Trophoblast cell (in vitro differentiated cells and primary cell): ENCODE measurements around the gene SUFU.

Experiments
- DNase-seq, 2 donors: peaks; one replicate each; pipeline ENCODE4 v3.0.0-alpha.2; 2016
- H2AFZ ChIP-seq: 2 replicates; pipeline ENCODE4 v1.6.1; 2013; ENCODE audit warnings: low read length, moderate library complexity, mild to moderate bottlenecking; ENCODE audit not compliant: insufficient read depth, poor library complexity
- H2AK5ac ChIP-seq: 2 replicates; pipeline ENCODE4 v1.6.1; 2013; ENCODE audit warnings: mild to moderate bottlenecking, low read length
- H2BK120ac ChIP-seq: 2 replicates; pipeline ENCODE4 v1.6.1; 2013; ENCODE audit warnings: low read length, mild to moderate bottlenecking, moderate library complexity; ENCODE audit not compliant: insufficient read depth, poor library complexity
- H2BK12ac ChIP-seq: 2 replicates; pipeline ENCODE4 v1.6.1; 2013; ENCODE audit warnings: mild to moderate bottlenecking, low read length, moderate library complexity
- H2BK5ac ChIP-seq: 2 replicates; pipeline ENCODE4 v1.6.1; 2013; ENCODE audit warnings: low read length, low read depth, moderate library complexity, mild to moderate bottlenecking; ENCODE audit not compliant: poor library complexity
- H3K14ac ChIP-seq: 2 replicates; pipeline ENCODE4 v1.6.1; 2013; ENCODE audit warnings: mild to moderate bottlenecking, low read length
- H3K18ac ChIP-seq: 2 replicates; pipeline ENCODE4 v1.6.1; 2013; ENCODE audit warnings: mild to moderate bottlenecking, low read length
- H3K23ac ChIP-seq: 2 replicates; pipeline ENCODE4 v1.6.1; 2013; ENCODE audit warnings: low read length
- H3K27ac ChIP-seq: 2 replicates; pipeline ENCODE4 v1.5.1; 2013; ENCODE audit warnings: low read depth, mild to moderate bottlenecking, inconsistent platforms, low read length, moderate library complexity
- H3K27me3 ChIP-seq: 2 replicates; pipeline ENCODE4 v1.6.1; 2013; ENCODE audit warnings: inconsistent platforms, mild to moderate bottlenecking, low read length, moderate library complexity; ENCODE audit not compliant: insufficient read depth
- H3K36me3 ChIP-seq, 2 experiments: 1 replicate in 1 of 2; 2 replicates in 1 of 2; pipeline ENCODE4 v1.6.1; 2013; ENCODE audit warnings: low read length in 2 of 2, mild to moderate bottlenecking in 2 of 2, moderate library complexity in 1 of 2; ENCODE audit not compliant: insufficient read depth in 2 of 2, control insufficient read depth in 1 of 2
- H3K4ac ChIP-seq: 2 replicates; pipeline ENCODE4 v1.6.1; 2013; ENCODE audit warnings: low read depth, mild to moderate bottlenecking, low read length, moderate library complexity
- H3K4me1 ChIP-seq, 2 experiments: 1 replicate in 1 of 2; 2 replicates in 1 of 2; pipeline ENCODE4 v1.6.1; 2013; ENCODE audit warnings: low read length in 2 of 2, mild to moderate bottlenecking in 2 of 2, moderate library complexity in 1 of 2; ENCODE audit not compliant: insufficient read depth in 2 of 2, control insufficient read depth in 1 of 2
- H3K4me2 ChIP-seq: 2 replicates; pipeline ENCODE4 v1.6.1; 2013; ENCODE audit warnings: inconsistent platforms, mild to moderate bottlenecking, low read length, moderate library complexity
- H3K4me3 ChIP-seq: 2 replicates; pipeline ENCODE4 v1.5.1; 2013; ENCODE audit warnings: mild to moderate bottlenecking, low read depth, low read length, inconsistent platforms
- H3K79me1 ChIP-seq: one replicate; pipeline ENCODE4 v1.6.1; 2013; ENCODE audit warnings: low read length
- H3K79me2 ChIP-seq: 2 replicates; pipeline ENCODE4 v1.6.1; 2013; ENCODE audit warnings: low read length, mild to moderate bottlenecking; ENCODE audit not compliant: control insufficient read depth, insufficient read depth, poor library complexity
- H3K9ac ChIP-seq: 2 replicates; pipeline ENCODE4 v1.6.1; 2013; ENCODE audit warnings: mild to moderate bottlenecking, low read length
- H3K9me3 ChIP-seq: 2 replicates; pipeline ENCODE4 v1.6.1; 2013; ENCODE audit warnings: low read depth, mild to moderate bottlenecking, control low read depth, inconsistent platforms, low read length; ENCODE audit not compliant: insufficient read depth
- H4K12ac ChIP-seq: 2 replicates; pipeline ENCODE4 v1.6.1; 2013; ENCODE audit warnings: low read depth, mild to moderate bottlenecking, low read length, moderate library complexity
- H4K8ac ChIP-seq: 2 replicates; pipeline ENCODE4 v1.6.1; 2013; ENCODE audit warnings: low read depth, mild to moderate bottlenecking, low read length, moderate library complexity
- H4K91ac ChIP-seq: one replicate; pipeline ENCODE4 v1.6.1; 2013; ENCODE audit warnings: low read depth, mild to moderate bottlenecking, low read length, moderate library complexity
- WGBS: extraction: QIAGEN DNeasy Blood & Tissue Kit; methylation state at CpG from one replicate; pipeline ENCODE4 v1.1.7; 2013; ENCODE audit warnings: missing lambda C conversion rate; ENCODE audit not compliant: insufficient read length, insufficient coverage; ENCODE audit errors: extremely low coverage; 5-methylcytosine and 5-hydroxymethylcytosine counted together

Gene SUFU

GRCh38 chr10:102604439-102604841 is 100.7 kb downstream of the SUFU start:
- peaks cover 15 to 24% of the 10 kb centered on the region in 2 experiments for H3K4me1 ChIP-seq
- no peaks in the 10 kb centered on the region for H3K9me3 ChIP-seq
- H4K8ac ChIP-seq: no peak overlapping the region
- H3K4me3 ChIP-seq: no peak overlapping the region
- no peak overlapping the region for H2AK5ac ChIP-seq
- no peaks in the 10 kb centered on the region for H3K79me2 ChIP-seq
- no peak overlapping the region for H3K14ac ChIP-seq
- no peak overlapping the region for H2BK120ac ChIP-seq
- H3K36me3 ChIP-seq: peaks cover 25 to 30% of the 10 kb centered on the region in 2 experiments
- peaks cover 5% of the 10 kb centered on the region for H3K79me1 ChIP-seq
- WGBS: no CpG with 5 or more reads among the region's 6 CpGs
- H3K18ac ChIP-seq: no peak overlapping the region
- H3K23ac ChIP-seq: no peak overlapping the region
- no peak overlapping the region for H2BK5ac ChIP-seq
- no peaks in the 10 kb centered on the region for H3K27me3 ChIP-seq
- peak overlapping the region; percentile 52 for H4K91ac ChIP-seq
- H2BK12ac ChIP-seq: no peak overlapping the region
- no peak overlapping the region for H3K9ac ChIP-seq
- peak overlapping the region; percentile 14 for H3K4me2 ChIP-seq
- no peak overlapping the region for H4K12ac ChIP-seq
- H3K27ac ChIP-seq: peak overlapping the region; percentile 68
- no peak overlapping the region for H3K4ac ChIP-seq
- H2AFZ ChIP-seq: no peak overlapping the region
- DNase-seq: peak in 1 of 2 donors; percentile 9

GRCh38 chr10:102605712-102606111 is 101.9 kb downstream of the SUFU start:
- H4K91ac ChIP-seq: peak overlapping the region; percentile 27
- no peaks in the 10 kb centered on the region for H3K9me3 ChIP-seq
- peak overlapping the region; percentile 15 for H2BK12ac ChIP-seq
- H3K27ac ChIP-seq: no peak overlapping the region
- no peak overlapping the region for H3K18ac ChIP-seq
- H2AK5ac ChIP-seq: peak overlapping the region; percentile 24
- peaks cover 20 to 24% of the 10 kb centered on the region in 2 experiments for H3K36me3 ChIP-seq
- no peak overlapping the region for H3K9ac ChIP-seq
- DNase-seq: no peak
- H3K14ac ChIP-seq: peak overlapping the region; percentile 26
- H3K4me2 ChIP-seq: no peak overlapping the region
- no peak overlapping the region for H3K4me3 ChIP-seq
- H3K23ac ChIP-seq: no peak overlapping the region
- no peak overlapping the region for H4K8ac ChIP-seq
- no peak overlapping the region for H2BK5ac ChIP-seq
- H3K79me1 ChIP-seq: peaks cover 3% of the 10 kb centered on the region
- no peaks in the 10 kb centered on the region for H3K27me3 ChIP-seq
- H2AFZ ChIP-seq: no peak overlapping the region
- no peak overlapping the region for H2BK120ac ChIP-seq
- no peak overlapping the region for H3K4ac ChIP-seq
- no peaks in the 10 kb centered on the region for H3K79me2 ChIP-seq
- H3K4me1 ChIP-seq: peaks cover 11 to 21% of the 10 kb centered on the region in 2 experiments
- WGBS: no CpG with 5 or more reads among the region's 5 CpGs
- H4K12ac ChIP-seq: no peak overlapping the region

- peaks cover 11% of the 10 kb centered on the region for H3K79me1 ChIP-seq
- H2AK5ac ChIP-seq: no peak overlapping the region
- no peak overlapping the region for H3K14ac ChIP-seq
- no CpG with 5 or more reads among the region's 2 CpGs for WGBS
- H3K27ac ChIP-seq: no peak overlapping the region
- no peak overlapping the region for H3K23ac ChIP-seq
- H3K9me3 ChIP-seq: no peaks in the 10 kb centered on the region
- no peak overlapping the region for H4K8ac ChIP-seq
- no peak overlapping the region for H2BK12ac ChIP-seq
- no peaks in the 10 kb centered on the region for H3K27me3 ChIP-seq
- H3K18ac ChIP-seq: no peak overlapping the region
- DNase-seq: no peak
- H3K79me2 ChIP-seq: peaks cover 3% of the 10 kb centered on the region
- no peak overlapping the region for H3K4me2 ChIP-seq
- H3K9ac ChIP-seq: no peak overlapping the region
- H4K91ac ChIP-seq: no peak overlapping the region
- no peak overlapping the region for H2AFZ ChIP-seq
- H3K4ac ChIP-seq: no peak overlapping the region
- no peak overlapping the region for H2BK120ac ChIP-seq
- no peak overlapping the region for H2BK5ac ChIP-seq
- peaks cover 10 to 15% of the 10 kb centered on the region in 2 experiments for H3K36me3 ChIP-seq
- H4K12ac ChIP-seq: no peak overlapping the region
- no peak overlapping the region for H3K4me3 ChIP-seq
- H3K4me1 ChIP-seq: peaks cover 22 to 38% of the 10 kb centered on the region in 2 experiments
These were observed 104.7 kb downstream of the SUFU start for GRCh38 chr10:102608487-102608886.

GRCh38 chr10:102610441-102610887 is 106.7 kb downstream of the SUFU start:
- no peak overlapping the region for H3K14ac ChIP-seq

More at GRCh38 chr10:102610441-102610887, 106.7 kb downstream of the SUFU start:
- H2AFZ ChIP-seq: no peak overlapping the region
- no peak overlapping the region for H4K91ac ChIP-seq
- no peak overlapping the region for H3K4me3 ChIP-seq
- WGBS: no CpG with 5 or more reads among the region's 10 CpGs
- no peak overlapping the region for H2AK5ac ChIP-seq
- peaks cover 13 to 18% of the 10 kb centered on the region in 2 experiments for H3K36me3 ChIP-seq
- H3K79me1 ChIP-seq: peaks cover 10% of the 10 kb centered on the region
- no peak overlapping the region for H3K9ac ChIP-seq
- H3K23ac ChIP-seq: no peak overlapping the region
- H3K79me2 ChIP-seq: peaks cover 3% of the 10 kb centered on the region
- H3K4ac ChIP-seq: no peak overlapping the region
- no peaks in the 10 kb centered on the region for H3K27me3 ChIP-seq
- no peak overlapping the region for H2BK120ac ChIP-seq
- H3K18ac ChIP-seq: no peak overlapping the region
- no peak overlapping the region for H4K8ac ChIP-seq
- no peak overlapping the region for H2BK12ac ChIP-seq
- H3K9me3 ChIP-seq: no peaks in the 10 kb centered on the region
- no peak overlapping the region for H3K4me2 ChIP-seq
- no peak overlapping the region for H4K12ac ChIP-seq
- no peak overlapping the region for H3K27ac ChIP-seq
- DNase-seq: no peak
- H3K4me1 ChIP-seq: peaks cover 20 to 29% of the 10 kb centered on the region in 2 experiments
- H2BK5ac ChIP-seq: no peak overlapping the region
